HEK293 (cell line): ENCODE data around the gene CXXC5.
A peak's percentile ranks its signal among the peaks of the same experiment; 100 is the strongest.

Source experiments
- BCL11A ChIP-seq: fragments of 450-650 bp; formaldehyde crosslinking; IDR thresholded peaks from 2 replicates; pipeline ENCODE4 v1.5.1; 2016; ENCODE audit warnings: low read depth, missing biosample characterization, missing genetic modification characterization
- KLF9 ChIP-seq: fragments of 450-650 bp; formaldehyde crosslinking; IDR thresholded peaks from 2 replicates; pipeline ENCODE4 v1.5.1; 2016; ENCODE audit warnings: missing biosample characterization, missing genetic modification characterization, low read depth
- MYNN ChIP-seq: fragments of 450-650 bp; formaldehyde crosslinking; IDR thresholded peaks from 2 replicates; pipeline ENCODE4 v1.5.1; 2016; ENCODE audit warnings: missing biosample characterization, missing genetic modification characterization, borderline replicate concordance
- PBX3 ChIP-seq: sonication (generic); formaldehyde crosslinking; IDR thresholded peaks from 2 replicates; pipeline ENCODE4 v1.8.1; 2022; ENCODE audit warnings: mild to moderate bottlenecking, moderate library complexity, missing genetic modification reagents
- PRDM2 ChIP-seq: fragments of 450-650 bp; formaldehyde crosslinking; IDR thresholded peaks from 2 replicates; pipeline ENCODE4 v1.5.1; 2016; ENCODE audit warnings: missing biosample characterization, missing genetic modification characterization, borderline replicate concordance
- PRDM4 ChIP-seq: fragments of 450-650 bp; formaldehyde crosslinking; IDR thresholded peaks from 2 replicates; pipeline ENCODE4 v1.5.1; 2017; ENCODE audit warnings: missing biosample characterization, missing genetic modification characterization
- SP7 ChIP-seq: fragments of 450-650 bp; formaldehyde crosslinking; IDR thresholded peaks from 2 replicates; pipeline ENCODE4 v1.5.1; 2016; ENCODE audit warnings: missing biosample characterization, missing genetic modification characterization
- ZBTB44 ChIP-seq: fragments of 450-650 bp; IDR thresholded peaks from 2 replicates; pipeline ENCODE4 v1.5.1; 2018; ENCODE audit warnings: missing biosample characterization, mild to moderate bottlenecking, missing genetic modification characterization
- ZFP37 ChIP-seq: fragments of 450-650 bp; formaldehyde crosslinking; IDR thresholded peaks from 2 replicates; pipeline ENCODE4 v1.5.1; 2016; ENCODE audit warnings: missing biosample characterization, missing genetic modification characterization
- ZNF184 ChIP-seq: fragments of 450-650 bp; IDR thresholded peaks from 2 replicates; pipeline ENCODE4 v1.5.1; 2018; ENCODE audit warnings: missing biosample characterization, mild to moderate bottlenecking, missing genetic modification characterization
- ZNF202 ChIP-seq: fragments of 450-650 bp; formaldehyde crosslinking; IDR thresholded peaks from 2 replicates; pipeline ENCODE4 v1.5.1; 2016; ENCODE audit warnings: missing biosample characterization, missing genetic modification characterization, borderline replicate concordance
- ZNF366 ChIP-seq: fragments of 450-650 bp; formaldehyde crosslinking; conservative IDR thresholded peaks from 2 replicates; pipeline ENCODE4 v1.5.1; 2016; ENCODE audit warnings: missing biosample characterization, missing genetic modification characterization
- ZNF488 ChIP-seq: fragments of 450-650 bp; formaldehyde crosslinking; IDR thresholded peaks from 2 replicates; pipeline ENCODE4 v1.5.1; 2016; ENCODE audit warnings: missing biosample characterization, missing genetic modification characterization
- ZNF521 ChIP-seq: fragments of 450-650 bp; formaldehyde crosslinking; IDR thresholded peaks from 2 replicates; pipeline ENCODE4 v1.5.1; 2017; ENCODE audit warnings: missing biosample characterization, mild to moderate bottlenecking, missing genetic modification characterization
- ZNF677 ChIP-seq: fragments of 450-650 bp; IDR thresholded peaks from 2 replicates; pipeline ENCODE4 v1.5.0; 2018; ENCODE audit warnings: missing biosample characterization, mild to moderate bottlenecking, missing genetic modification characterization, moderate library complexity
- ZNF701 ChIP-seq: fragments of 450-650 bp; formaldehyde crosslinking; IDR thresholded peaks from 2 replicates; pipeline ENCODE4 v1.5.1; 2016; ENCODE audit warnings: missing biosample characterization, missing genetic modification characterization
- ZNF747 ChIP-seq: fragments of 450-650 bp; formaldehyde crosslinking; IDR thresholded peaks from 2 replicates; pipeline ENCODE4 v1.5.1; 2016; ENCODE audit warnings: missing biosample characterization, missing genetic modification characterization
- ZNF768 ChIP-seq: fragments of 450-650 bp; formaldehyde crosslinking; IDR thresholded peaks from 2 replicates; pipeline ENCODE4 v1.5.1; 2018; ENCODE audit warnings: missing biosample characterization, mild to moderate bottlenecking, missing genetic modification characterization
- ZNF785 ChIP-seq: fragments of 450-650 bp; formaldehyde crosslinking; IDR thresholded peaks from 2 replicates; pipeline ENCODE4 v1.5.1; 2016; ENCODE audit warnings: missing biosample characterization, missing genetic modification characterization
- ZNF791 ChIP-seq: fragments of 450-650 bp; formaldehyde crosslinking; IDR thresholded peaks from 2 replicates; pipeline ENCODE4 v1.5.1; 2016; ENCODE audit warnings: missing biosample characterization, missing genetic modification characterization
- ZSCAN23 ChIP-seq: fragments of 450-650 bp; formaldehyde crosslinking; IDR thresholded peaks from 2 replicates; pipeline ENCODE4 v1.5.1; 2016; ENCODE audit warnings: missing biosample characterization, missing genetic modification characterization
- TF ChIP-seq, protein P1 (sequence below): fragments of 450-650 bp; formaldehyde crosslinking; IDR thresholded peaks from 2 replicates; pipeline ENCODE4 v1.5.1; 2016; ENCODE audit warnings: missing biosample characterization, missing genetic modification characterization
- TF ChIP-seq, protein P2 (sequence below): fragments of 450-650 bp; formaldehyde crosslinking; IDR thresholded peaks from 2 replicates; pipeline ENCODE4 v1.5.1; 2017; ENCODE audit warnings: missing biosample characterization, mild to moderate bottlenecking, missing genetic modification characterization, moderate library complexity

CXXC5 gene

GRCh38 chr5:139710319-139711066 is 62.3 kb downstream of the CXXC5 start (continued):
- TF ChIP-seq PRDM2 = no peak
- no peak for TF ChIP-seq ZNF768 (tag by site-specific recombination)
- TF ChIP-seq ZNF791 (tag by site-specific recombination) = no peak
- no peak for TF ChIP-seq ZNF747
- TF ChIP-seq ZNF366 (tag by site-specific recombination) = no peak
- TF ChIP-seq BCL11A (tag by site-specific recombination) = no peak
- TF ChIP-seq ZNF785 (tag by site-specific recombination) = no peak
- TF ChIP-seq ZBTB44 (tag by site-specific recombination) = no peak
- TF ChIP-seq, protein P1, sequence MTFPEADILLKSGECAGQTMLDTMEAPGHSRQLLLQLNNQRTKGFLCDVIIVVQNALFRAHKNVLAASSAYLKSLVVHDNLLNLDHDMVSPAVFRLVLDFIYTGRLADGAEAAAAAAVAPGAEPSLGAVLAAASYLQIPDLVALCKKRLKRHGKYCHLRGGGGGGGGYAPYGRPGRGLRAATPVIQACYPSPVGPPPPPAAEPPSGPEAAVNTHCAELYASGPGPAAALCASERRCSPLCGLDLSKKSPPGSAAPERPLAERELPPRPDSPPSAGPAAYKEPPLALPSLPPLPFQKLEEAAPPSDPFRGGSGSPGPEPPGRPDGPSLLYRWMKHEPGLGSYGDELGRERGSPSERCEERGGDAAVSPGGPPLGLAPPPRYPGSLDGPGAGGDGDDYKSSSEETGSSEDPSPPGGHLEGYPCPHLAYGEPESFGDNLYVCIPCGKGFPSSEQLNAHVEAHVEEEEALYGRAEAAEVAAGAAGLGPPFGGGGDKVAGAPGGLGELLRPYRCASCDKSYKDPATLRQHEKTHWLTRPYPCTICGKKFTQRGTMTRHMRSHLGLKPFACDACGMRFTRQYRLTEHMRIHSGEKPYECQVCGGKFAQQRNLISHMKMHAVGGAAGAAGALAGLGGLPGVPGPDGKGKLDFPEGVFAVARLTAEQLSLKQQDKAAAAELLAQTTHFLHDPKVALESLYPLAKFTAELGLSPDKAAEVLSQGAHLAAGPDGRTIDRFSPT (tag by site-specific recombination) = peak; percentile 65; the same call in 1 of the 2 replicates
- TF ChIP-seq, protein P2, sequence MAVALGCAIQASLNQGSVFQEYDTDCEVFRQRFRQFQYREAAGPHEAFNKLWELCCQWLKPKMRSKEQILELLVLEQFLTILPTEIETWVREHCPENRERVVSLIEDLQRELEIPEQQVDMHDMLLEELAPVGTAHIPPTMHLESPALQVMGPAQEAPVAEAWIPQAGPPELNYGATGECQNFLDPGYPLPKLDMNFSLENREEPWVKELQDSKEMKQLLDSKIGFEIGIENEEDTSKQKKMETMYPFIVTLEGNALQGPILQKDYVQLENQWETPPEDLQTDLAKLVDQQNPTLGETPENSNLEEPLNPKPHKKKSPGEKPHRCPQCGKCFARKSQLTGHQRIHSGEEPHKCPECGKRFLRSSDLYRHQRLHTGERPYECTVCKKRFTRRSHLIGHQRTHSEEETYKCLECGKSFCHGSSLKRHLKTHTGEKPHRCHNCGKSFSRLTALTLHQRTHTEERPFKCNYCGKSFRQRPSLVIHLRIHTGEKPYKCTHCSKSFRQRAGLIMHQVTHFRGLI (tag by site-specific recombination) = no peak
- TF ChIP-seq PBX3 (CRISPR knock-in tag) = 0 out of 2 replicates have a peak, but pooled peaks have one; percentile 10
- no peak for TF ChIP-seq ZNF677 (tag by site-specific recombination)
- no peak for TF ChIP-seq KLF9
- no peak; the same call in 1 of the 2 replicates for TF ChIP-seq SP7
- TF ChIP-seq ZFP37 (tag by site-specific recombination) = no peak
- TF ChIP-seq PRDM4 (tag by site-specific recombination) = no peak
- TF ChIP-seq ZNF488 (tag by site-specific recombination) = no peak
- TF ChIP-seq ZNF521 (tag by site-specific recombination) = no peak
- TF ChIP-seq ZSCAN23 (tag by site-specific recombination) = no peak
- no peak for TF ChIP-seq ZNF701 (tag by site-specific recombination)
- no peak for TF ChIP-seq MYNN (tag by site-specific recombination)
- TF ChIP-seq ZNF184 (tag by site-specific recombination) = no peak
- TF ChIP-seq ZNF202 (tag by site-specific recombination) = peak; percentile 86; the same call in 1 of the 2 replicates
